C4-2B (cell line): Measurements from ENCODE around the gene PDHX.

Source experiments
- CTCF ChIP-seq: fragments of 450-650 bp; conservative IDR thresholded peaks from 2 replicates; pipeline ENCODE4 v1.5.1; 2017; ENCODE audit warnings: mild to moderate bottlenecking
- ZFX ChIP-seq: fragments of 450-650 bp; IDR thresholded peaks from 2 replicates; pipeline ENCODE4 v1.6.1; 2017

DNA sequence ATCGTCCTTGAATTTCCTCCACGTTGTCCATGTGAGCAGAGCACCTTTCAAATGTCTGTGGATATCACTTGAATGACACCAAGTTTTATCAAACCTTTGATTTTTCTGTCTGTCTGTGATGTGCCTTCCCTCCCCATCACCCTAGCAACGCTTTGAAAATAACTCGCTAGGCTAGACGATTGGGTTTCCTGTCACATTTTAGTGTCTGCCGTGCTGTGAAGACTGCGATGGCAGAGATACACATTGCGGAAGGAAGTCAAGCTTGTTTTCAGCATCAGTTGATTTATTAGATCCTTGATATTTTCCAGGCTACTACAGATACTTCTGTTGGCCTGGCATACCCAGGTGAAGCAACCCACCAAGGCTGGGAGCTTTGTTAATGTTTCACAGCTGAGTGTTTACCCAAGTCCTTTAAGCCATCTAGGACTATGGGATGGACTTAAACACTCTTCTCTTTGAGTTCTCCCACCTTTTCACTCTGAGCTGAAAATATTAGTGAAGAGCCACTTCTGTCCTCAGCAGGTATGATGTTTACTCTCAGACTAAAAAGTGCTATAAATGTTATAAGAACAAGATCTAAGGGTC, 128.9 kb downstream of the PDHX start:
- no peak for TF ChIP-seq CTCF
- no peak for TF ChIP-seq ZFX
